GM18502 (cell line): ENCODE measurements around the gene BICD2.
"Not testable (repeated sequence)": the region's sequence is repeated elsewhere in the genome, so short reads cannot be mapped to it uniquely, and the experiment has no call there.

Experiments used
- ATAC-seq: cut with Tn5 transposase; IDR thresholded peaks from one replicate; pipeline ENCODE4 v1.9.1; 2021; ENCODE audit warnings: mild to moderate bottlenecking; ENCODE audit not compliant: unreplicated experiment, poor library complexity

BICD2 gene

DNA sequence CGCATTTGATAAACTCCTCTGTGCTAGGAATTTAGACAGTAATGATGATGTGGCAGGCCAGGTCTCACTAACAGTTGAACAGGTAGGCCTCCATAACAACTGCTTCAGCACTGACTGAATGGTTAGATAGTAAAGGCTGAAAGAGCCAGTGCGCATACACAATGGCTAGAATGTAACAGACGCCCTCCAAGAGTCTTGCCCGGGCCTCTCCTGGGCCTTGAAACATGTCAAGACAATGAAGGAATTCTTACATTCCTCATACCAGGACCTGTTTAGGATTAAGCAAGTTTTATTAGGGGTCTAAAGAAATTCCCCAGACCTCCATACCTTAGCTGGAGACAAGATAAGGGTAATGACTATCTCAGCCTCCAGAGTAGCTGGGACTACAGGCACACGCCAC, 6.7 kb upstream of the BICD2 start:
- ATAC-seq = no peak

DNA sequence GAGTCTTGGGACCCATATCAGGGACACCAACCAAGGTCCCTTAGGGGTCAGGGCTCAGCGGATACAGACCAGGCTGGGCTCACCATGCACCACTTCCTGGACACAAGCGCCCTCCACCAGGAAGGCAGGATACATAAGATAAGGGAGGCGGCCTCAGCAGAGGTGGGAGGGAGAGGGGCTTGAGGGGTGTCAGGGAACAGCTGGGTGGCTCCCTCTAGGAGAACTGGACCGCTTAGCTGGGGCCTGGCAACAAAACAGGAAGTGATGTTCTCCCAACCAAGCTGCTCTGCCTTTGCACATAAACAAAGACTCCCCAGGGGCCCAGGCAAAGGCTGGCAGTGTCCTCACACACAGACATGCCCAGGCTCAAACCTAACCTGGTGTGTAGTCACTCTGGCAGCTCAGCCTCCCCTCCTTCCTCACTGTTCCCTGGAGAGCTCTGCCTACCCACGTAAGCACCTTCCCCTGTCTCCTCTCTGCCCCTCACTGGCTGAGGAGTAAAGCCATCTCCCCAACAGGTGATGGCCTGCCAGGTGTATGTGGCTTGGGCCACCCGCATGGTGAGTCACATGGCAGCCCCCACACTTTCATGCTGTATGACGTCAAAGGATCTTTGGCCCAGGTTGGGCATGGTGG, 5.8 kb upstream of the BICD2 start:
- no peak for ATAC-seq

DNA sequence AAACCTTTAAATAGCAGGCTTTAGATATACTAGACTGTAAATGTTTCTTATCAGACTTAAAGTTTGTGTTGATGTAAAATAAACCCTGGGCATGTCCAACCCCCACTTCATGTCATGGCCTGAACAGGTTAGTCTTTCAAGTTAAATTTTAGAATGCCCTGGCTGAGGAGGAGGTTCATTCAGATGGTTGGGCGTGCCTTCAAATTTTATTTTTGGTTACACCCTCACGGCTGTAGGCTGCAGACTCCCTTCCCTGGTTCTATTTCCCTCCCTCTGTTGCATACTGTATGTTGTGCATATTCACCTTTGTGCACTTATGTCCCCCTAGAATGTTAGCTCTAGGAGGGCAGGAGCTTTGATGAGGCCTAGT, 5.3 kb upstream of the BICD2 start:
- ATAC-seq = no peak

DNA sequence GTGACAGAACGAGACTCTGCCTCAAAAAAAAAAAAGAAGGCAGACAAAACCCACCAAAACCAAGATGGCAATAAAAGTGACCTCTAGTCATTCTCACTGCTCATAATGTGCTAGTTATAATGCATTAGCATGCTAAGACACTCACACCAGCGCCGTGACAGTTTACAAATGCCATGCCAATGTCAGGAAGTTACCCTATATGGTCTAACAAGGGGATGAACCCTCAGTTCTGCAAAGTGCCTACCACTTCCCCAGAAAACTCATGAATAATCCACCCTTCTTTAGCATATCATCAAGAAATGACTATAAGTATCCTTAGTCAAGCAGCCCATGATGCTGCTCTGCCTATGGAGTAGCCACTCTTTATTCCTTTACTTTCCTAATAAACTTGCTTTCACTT, 4.7 kb upstream of the BICD2 start:
- no peak for ATAC-seq

DNA sequence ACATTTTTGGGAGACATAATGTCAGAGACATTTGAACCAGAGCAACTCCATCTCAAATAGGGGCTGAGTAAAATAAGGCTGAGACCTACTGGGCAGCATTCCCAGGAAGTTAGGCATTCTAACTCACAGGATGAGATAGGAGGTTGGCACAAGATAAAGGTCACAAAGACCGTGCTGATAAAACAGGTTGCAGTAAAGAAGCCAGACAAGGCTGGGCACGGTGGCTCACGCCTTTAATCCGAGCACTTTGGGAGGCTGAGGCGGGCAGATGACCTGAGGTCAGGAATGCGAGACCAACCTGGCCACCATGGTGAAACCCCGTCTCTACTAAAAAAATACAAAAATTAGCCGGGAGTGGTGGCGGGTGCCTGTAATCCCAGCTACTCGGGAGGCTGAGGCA, 4.2 kb upstream of the BICD2 start:
- ATAC-seq = not testable (repeated sequence)

DNA sequence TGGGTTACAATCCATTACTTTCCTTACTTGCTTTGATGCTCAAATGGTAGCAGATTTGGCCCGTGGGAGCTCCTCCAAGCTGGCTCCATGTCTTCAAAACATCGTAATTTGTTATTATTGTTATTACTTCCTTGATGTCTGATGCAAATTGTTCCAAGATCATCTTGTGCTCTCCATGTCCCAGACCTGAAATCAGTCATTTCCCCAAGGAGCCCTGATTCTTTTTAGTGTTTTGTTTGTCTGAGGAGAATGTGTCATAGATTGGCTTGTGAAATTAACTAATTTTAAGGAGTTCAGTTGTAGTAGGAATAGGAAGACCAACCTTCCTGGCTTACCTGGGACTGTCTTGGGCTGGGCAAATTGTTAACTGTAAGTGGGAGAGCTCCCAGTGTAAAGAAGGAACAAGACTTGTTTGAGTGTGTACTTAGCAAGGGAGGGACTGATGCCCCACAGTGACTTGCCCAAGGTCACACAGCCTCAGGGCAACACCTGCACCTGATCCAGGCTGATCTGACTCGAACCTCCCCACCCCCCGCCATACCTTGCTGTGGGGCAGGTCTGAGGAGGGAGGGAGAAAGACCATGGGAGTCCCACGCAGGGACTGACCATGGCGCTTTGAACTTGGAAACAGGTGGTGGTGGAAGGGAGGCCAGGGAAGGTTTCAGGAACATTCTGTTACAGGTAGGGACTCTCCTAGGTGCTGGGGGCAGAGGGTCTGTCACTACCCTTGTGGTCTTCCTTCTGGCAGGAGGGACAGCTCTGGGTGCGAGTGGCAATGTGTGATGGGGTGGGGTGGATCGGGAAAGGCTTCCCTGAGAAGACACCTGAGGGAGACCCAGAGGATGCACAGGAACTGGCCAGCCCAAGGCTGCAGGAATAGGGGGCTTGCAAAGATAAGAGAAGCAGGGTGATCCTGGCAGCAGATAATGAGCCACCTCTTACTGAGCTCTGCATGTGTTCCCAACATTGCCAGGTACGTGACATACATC, 2.7 kb upstream of the BICD2 start:
- ATAC-seq = no peak

DNA sequence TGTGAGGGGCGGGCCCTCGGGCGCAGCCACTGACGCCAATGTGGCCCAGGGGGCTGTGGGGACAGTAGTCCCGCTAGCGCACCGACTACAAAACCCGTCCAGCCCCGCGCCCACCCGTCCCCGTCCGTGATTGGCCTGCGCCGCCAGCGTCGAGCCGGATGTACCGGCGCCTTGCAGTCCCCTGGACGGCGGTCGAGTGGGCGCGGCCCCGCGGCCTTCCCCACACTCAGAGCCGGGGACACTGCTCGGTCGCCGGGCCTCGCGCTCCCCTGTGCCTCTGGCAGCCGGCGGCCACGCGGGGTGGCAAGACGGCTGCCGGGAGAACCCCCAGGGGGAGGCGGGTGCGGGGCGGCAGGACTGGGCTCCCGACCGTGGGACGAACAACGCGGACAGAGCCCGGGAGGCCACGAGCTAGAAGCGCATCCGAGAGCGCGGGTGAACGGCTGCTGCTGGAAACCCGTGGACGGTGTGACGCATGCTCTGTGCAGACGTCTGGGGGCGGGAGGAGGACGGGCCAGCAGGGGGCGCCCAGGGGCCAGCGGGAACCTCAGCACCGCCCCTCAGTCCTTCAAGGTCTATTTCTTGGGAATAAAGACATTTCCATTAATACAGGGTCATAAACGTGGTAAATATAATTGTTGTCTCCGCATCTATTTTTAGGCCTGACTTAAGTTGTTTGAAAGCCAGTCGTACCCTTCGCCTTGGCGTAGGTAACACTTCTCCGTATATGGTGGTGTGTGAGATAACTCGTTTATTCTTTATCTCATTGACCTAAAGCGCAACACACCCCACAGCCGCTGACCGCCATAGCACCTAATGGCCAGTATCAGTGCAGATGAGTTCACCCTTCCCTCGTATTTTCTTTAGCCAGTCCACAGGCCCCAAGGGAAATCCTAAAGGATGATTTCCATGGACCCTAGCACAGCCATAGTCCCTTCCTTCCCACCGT, 629 bp upstream of the BICD2 start:
- ATAC-seq = peak; percentile 93

DNA sequence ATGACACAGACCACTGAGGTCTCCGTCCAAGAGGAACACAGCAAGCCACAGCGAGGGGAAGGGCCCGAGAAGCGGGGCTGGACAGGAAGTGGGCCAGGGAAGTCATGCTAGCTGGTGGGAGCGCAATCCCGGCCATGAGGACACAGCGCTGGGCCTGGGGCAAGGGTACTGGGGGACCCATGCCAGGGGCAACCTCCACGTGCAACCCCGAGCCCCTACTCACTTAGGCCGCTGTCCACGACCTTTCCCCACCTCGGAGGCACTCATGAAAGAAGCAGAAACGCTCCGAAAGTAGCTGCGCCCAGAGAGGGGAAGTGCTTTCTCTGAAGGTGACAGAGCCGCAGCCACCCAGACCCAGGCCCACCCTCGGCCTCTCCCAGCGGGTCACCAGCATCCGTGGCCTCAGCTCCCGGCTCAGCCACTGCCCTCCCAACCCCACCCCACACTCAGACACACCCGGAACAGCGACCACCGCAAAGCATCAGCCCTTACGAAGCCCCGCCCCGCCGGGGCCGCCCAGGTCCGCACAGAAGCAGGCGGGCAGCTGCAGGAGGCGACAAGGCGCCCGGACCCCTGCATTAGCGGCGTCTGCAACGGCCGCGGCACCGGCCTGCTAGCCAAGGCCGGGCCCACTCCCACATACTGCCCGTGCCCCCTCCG, 782 bp downstream of the BICD2 start:
- ATAC-seq = no peak

DNA sequence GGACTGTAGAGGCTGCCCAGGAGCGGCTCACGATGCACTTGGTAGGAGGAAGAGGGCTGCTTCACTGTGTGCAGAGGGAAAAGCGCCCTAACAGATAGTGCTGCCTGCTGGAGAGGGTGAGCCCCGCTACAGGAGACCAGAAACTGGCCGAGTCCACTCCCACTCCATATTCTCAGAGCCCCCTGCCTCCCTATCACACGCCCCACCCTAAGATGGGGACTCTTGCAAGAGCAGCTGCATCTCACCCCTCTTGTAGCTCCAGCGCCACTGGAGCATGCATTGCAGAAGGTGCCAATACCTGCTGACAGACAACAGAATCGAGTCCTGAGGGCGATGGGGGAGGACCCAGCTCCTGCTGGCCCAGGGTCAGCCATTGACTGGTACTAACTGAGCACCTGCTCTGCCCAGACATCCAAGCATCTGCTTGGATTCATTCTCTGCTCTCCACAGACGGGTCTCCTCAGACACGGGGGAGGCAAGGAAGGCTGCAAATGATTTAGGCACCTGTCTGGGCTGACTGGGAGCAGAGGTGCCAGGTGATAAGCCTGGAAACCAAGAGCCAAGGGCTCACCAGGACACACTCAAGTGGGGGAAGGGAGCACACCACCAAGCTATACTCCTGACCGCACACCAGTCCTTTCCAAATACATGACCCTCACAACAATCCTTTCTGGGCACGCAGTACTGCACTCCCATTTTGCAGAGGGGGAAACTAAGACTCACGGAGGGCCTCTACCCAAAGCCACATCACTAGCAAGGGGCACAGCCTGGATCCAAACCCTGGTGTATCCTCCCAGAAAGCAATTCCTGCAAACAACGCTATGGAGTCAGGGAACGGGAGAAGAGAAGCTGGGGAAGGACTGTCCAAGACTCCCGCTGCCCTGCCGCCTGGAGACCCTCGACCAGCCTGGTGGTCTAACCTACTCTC, 1.6 kb downstream of the BICD2 start:
- no peak for ATAC-seq

DNA sequence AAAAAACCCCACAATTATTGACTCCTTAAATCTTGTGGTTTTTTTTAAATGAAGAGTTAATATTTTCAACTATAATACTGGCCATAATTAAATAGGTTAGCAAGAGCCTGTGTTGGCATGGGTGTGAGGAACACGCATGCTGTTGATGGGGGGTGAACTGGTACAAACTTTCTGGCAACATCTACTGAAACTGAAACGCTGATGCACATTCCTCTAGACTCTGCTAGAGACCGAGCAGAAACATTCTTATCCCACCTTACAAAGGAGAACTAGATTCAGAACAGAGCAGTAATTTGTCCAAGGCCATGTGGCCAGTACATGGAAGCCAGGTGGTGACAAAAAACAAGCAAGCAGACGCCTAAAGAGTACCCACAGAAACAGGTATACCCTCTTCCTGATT, 2.4 kb downstream of the BICD2 start:
- ATAC-seq = no peak

DNA sequence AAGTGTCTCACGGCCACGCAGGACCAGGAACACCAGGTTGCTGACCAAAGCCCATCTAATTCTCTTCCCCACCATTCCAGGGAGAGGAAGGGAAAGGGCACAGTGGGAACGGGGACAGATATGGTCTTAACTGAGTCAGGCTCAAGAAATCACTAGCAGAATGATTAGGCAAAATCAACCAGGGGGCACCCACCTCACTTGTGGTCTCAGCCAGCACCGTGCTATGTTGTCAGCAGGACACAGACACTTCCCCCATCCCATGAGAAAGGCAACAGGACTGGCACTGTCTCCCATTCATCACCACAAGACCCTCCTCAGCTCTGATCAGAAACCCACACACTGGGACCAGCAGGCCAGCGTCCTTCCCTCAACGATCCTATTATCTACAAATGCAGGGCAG, 2.9 kb downstream of the BICD2 start:
- no peak for ATAC-seq

DNA sequence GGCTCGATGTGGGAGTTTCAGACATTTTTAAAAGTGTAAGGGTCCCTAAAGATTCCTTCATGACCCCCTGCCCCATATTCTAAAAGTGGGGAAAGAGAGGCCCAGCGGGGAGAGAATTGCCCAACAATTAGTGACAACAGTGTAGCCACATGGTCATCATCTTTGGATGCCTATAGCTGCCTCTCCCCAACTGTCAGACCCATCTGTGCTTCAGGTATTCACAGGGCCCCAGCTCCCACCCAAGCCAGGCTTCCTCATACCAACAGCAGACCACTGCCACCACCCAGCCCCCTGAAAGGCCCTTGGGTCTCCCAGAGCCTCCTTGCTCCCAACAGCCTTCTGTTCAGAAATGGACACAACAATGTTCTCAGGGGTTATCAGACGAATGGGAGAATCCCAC, 4.1 kb downstream of the BICD2 start:
- no peak for ATAC-seq

DNA sequence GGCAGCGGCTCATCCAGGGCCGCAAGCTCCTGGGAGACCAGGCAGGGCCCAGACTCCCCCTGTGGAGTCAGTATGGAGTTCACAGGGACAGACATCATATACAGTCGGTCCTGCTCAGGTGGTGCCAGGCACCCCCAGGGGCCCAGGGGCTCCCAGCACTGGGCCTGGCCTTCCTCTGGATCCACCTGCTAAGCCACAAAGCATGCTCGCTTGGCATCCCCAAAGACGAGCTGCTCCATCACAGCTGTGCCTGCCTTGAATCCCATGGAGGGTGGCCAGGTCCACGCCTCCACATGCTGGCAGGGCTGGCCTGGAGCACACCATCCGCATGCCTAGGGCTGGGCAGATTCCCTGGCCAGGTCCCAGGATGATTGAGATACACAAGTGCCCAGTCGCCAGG, 4.6 kb downstream of the BICD2 start:
- no peak for ATAC-seq

DNA sequence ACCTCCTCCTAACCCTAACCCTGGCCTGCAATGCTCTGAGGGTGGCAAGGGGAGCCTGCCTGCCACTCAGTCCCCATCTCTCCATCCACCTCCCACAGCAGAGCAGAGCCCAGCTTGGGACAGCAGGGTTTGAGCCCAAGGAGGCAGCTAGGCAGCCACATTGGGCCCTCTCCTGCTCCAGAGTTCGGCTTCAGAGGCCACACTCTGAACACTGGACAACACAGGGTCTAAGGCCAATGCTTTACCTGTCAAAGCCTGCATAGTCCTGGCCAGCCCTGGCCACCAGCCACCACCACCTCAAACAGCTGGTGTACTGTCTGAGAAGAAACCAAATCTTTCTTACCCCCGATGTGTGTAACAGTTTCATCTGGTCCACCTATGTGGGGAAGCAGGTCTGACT, 5.2 kb downstream of the BICD2 start:
- ATAC-seq = no peak

DNA sequence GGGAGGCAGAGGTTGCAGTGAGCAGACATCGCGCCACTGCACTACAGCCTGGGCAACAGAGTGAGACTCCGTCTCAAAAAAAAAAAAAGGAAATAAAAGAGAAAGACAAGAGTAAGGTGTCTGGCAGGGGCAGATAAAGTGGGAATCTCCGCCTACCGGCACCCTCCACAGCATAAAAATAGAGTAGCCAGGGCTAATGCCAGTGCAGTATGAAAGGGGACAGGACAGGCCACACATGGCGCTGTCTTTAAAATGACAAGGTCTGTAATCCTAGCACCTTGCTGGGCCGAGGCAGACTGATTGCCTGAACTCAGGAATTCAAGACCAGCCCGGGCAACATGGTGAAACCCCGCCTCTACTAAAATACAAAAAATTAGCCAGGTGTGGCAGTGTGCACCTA, 7.8 kb downstream of the BICD2 start:
- ATAC-seq = no peak

DNA sequence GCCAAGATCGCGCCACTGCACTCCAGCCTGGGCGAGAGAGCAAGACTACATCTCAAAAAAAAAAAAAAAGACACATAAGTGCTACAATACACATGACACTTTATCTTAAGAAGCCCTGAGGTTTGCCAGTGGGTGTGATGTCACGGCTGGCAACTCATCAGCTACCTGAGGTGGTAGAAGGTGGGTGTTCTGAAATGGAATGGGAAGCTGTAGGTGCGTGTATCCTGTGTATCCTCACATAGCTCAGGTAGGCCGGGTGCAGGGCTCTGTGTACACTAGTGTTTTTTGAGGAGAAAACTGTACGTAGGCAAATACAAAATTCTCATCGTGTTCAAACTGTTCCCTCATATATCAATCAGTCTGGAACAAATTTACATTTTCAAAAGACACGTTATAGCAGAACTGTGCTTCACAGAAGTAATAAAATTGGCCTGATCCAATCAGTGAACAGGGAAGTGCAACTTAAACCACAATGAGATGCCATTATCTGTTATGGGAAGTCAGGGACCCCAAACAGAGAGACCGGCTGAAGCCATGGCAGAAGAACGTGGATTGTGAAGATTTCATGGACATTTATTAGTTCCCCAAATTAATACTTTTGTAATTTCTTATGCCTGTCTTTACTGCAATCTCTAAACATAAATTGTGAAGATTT, 10.4 kb downstream of the BICD2 start:
- no peak for ATAC-seq

DNA sequence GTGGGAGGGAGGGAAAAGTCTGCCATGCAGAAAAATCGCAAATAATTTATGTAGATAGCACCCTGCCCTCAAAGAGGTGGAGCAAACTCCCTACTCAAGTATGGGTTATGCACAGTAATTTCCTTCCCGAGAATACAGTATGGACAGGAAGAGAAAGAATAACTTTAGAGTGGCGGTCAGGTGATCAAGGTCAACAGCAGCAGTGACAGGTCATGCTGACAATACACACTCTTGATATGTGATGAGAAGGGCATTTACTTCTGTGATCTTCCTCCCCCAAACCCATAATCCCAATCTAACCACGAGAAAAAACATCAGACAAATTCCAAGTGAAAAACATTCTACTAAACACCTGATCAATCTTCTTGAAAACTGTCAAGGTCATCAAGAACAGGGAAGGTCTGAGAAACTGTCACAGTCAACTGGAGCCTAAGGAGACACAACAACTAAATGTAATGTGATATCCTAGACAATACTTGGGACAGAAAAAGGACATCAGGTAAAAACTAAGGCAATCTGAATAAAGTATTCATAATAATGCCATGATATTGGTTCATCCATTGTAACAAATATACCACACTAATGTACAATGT, 11.7 kb downstream of the BICD2 start:
- no peak for ATAC-seq

DNA sequence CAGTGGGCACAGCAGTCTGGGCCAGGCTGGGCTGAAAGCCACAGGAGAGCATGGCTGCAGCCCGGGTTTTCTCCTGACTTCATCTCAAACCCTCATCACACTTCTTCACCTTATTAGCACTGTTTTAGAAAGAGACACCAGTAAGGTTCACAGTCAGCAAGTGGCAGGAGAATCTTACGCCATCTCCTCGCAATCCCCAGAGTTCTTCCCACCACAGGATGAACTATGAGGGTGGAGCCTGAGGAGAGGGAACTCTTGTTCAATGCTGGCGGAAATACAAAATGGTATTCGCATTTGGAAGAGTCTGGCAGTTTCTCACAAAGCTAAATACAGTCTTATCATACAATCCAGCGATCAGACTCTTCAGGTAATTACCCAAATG, 14.7 kb downstream of the BICD2 start:
- ATAC-seq = no peak
